Right atrium auricular region (tissue), 2 donors: ENCODE results near the gene SKIDA1. TPM values are rescaled to one million over a fixed set of nuclear protein-coding genes. Genes with fewer than 3 reads are reported as not detected.
"Not testable (repeated sequence)": the region's sequence is repeated elsewhere in the genome, so short reads cannot be mapped to it uniquely, and the experiment has no call there.

Experiments used
- DNase-seq: peaks from one replicate; pipeline ENCODE4 v3.0.0-alpha.2; 2019; ENCODE audit warnings: low spot score
- H3K27ac ChIP-seq, 2 donors: fragments of 200-600 bp; sonication (generic); 1 replicate in 1 of 2; 2 replicates in 1 of 2; pipeline ENCODE4 v1.5.1; 2016 to 2019
- H3K27me3 ChIP-seq, 2 donors: fragments of 200-600 bp; sonication (generic); one replicate each; pipeline versions ENCODE4 v1.5.1 to v1.6.0; 2017 to 2019
- H3K36me3 ChIP-seq: fragments of 200-600 bp; sonication (generic); one replicate; pipeline ENCODE4 v1.5.1; 2016
- H3K4me1 ChIP-seq, 2 donors: fragments of 200-600 bp; sonication (generic); one replicate each; pipeline versions ENCODE4 v1.5.1 to v1.6.0; 2017 to 2019
- H3K4me3 ChIP-seq, 2 donors: fragments of 200-600 bp; sonication (generic); 1 replicate in 1 of 2; 2 replicates in 1 of 2; pipeline ENCODE4 v1.5.1; 2017 to 2019; ENCODE audit warnings: mild to moderate bottlenecking in 1 of 2, moderate library complexity in 1 of 2
- H3K9me3 ChIP-seq, 2 donors: fragments of 200-600 bp; sonication (generic); one replicate each; pipeline ENCODE4 v1.5.1; 2019
- CTCF ChIP-seq, 2 donors: fragments of 200-600 bp; sonication (generic); IDR thresholded peaks; one replicate each; pipeline ENCODE4 v1.5.1; 2019; ENCODE audit warnings: antibody characterized with exemption in 2 of 2
- total RNA-seq, 2 donors: library from RNA; depleted of rRNA; stranded (reverse); fragments of >200 nt; gene quantifications; one replicate each; pipeline ENCODE4 v1.1.0, GENCODE V29; 2016

SKIDA1 gene
- total RNA-seq, 2 donors from 2014 or later, result 2.1 to 2.6 TPM

- no peak for DNase-seq
- H3K4me3 ChIP-seq, result no peak overlapping the region
- no peak overlapping the region for H3K27ac ChIP-seq
- H3K4me1 ChIP-seq, result no peaks in the 10 kb centered on the region
- no peaks in the 10 kb centered on the region for H3K27me3 ChIP-seq
- H3K36me3 ChIP-seq, result peaks cover 35% of the 10 kb centered on the region
- TF ChIP-seq CTCF (IDR thresholded peaks at IDR 0.05), result no peak
- no peaks in the 10 kb centered on the region for H3K9me3 ChIP-seq
These were observed 27.2 kb upstream of the SKIDA1 start for GRCh38 chr10:21552638-21553037.

- no peak for TF ChIP-seq CTCF (IDR thresholded peaks at IDR 0.05)
- Histone ChIP-seq H3K27ac (no peak overlapping the region), H3K4me1 (no peaks in the 10 kb centered on the region), H3K4me3 (no peak overlapping the region), H3K27me3 (no peaks in the 10 kb centered on the region), H3K9me3 (no peaks in the 10 kb centered on the region), H3K36me3 (peaks cover 53% of the 10 kb centered on the region)
- no peak for DNase-seq
These were observed 21.8 kb upstream of the SKIDA1 start for GRCh38 chr10:21547246-21547645.

- not testable (repeated sequence) for H3K4me3 ChIP-seq, H3K27ac ChIP-seq, H3K9me3 ChIP-seq, H3K27me3 ChIP-seq, DNase-seq
- Histone ChIP-seq H3K36me3 (peaks cover 81% of the 10 kb centered on the region), H3K4me1 (peaks cover 0 to 10% of the 10 kb centered on the region in 2 donors)
These were observed 15.2 kb upstream of the SKIDA1 start for GRCh38 chr10:21540701-21541100.

GRCh38 chr10:21536874-21537273 is 11.4 kb upstream of the SKIDA1 start:
- H3K36me3 ChIP-seq, result peaks cover 49% of the 10 kb centered on the region

GRCh38 chr10:21535976-21536375 is 10.5 kb upstream of the SKIDA1 start:
- H3K27me3 ChIP-seq, DNase-seq, H3K9me3 ChIP-seq: not testable (repeated sequence)
- peaks cover 40% of the 10 kb centered on the region for H3K36me3 ChIP-seq
- peaks cover 0 to 34% of the 10 kb centered on the region in 2 donors for H3K4me1 ChIP-seq
- peak overlapping the region in 1 of 2 donors; percentile 97 for H3K27ac ChIP-seq
- peak overlapping the region in 1 of 2 donors; percentile 90 for H3K4me3 ChIP-seq

More at GRCh38 chr10:21536874-21537273, 11.4 kb upstream of the SKIDA1 start:
- no peak for TF ChIP-seq CTCF (IDR thresholded peaks at IDR 0.05)
- Histone ChIP-seq H3K27ac (no peak overlapping the region), H3K4me1 (peaks cover 0 to 30% of the 10 kb centered on the region in 2 donors), H3K9me3 (no peaks in the 10 kb centered on the region), H3K4me3 (no peak overlapping the region), H3K27me3 (no peaks in the 10 kb centered on the region)
- DNase-seq, result no peak

- no peak for DNase-seq
- Histone ChIP-seq H3K27me3 (no peaks in the 10 kb centered on the region), H3K9me3 (no peaks in the 10 kb centered on the region), H3K4me3 (peak overlapping the region; percentile 90 to 95), H3K36me3 (peaks cover 36% of the 10 kb centered on the region), H3K4me1 (peaks cover 0 to 34% of the 10 kb centered on the region in 2 donors), H3K27ac (peak overlapping the region; percentile 97 to 98)
- TF ChIP-seq CTCF (IDR thresholded peaks at IDR 0.05), result no peak
These were observed 10.0 kb upstream of the SKIDA1 start for GRCh38 chr10:21535494-21535965.
